Activated CD4-positive, alpha-beta T cell treated with anti-CD3 and anti-CD28 coated beads, Interleukin-2, amount 50 U/mL, for 24 hours (primary cell): Measurements from ENCODE around the gene A1CF.

Experiments
- DNase-seq, 2 donors: peaks; one replicate each; pipeline ENCODE4 v3.0.0-alpha.2; 2020; ENCODE audit warnings: low read depth in 1 of 2, low spot score in 1 of 2

The A1CF gene

DNA sequence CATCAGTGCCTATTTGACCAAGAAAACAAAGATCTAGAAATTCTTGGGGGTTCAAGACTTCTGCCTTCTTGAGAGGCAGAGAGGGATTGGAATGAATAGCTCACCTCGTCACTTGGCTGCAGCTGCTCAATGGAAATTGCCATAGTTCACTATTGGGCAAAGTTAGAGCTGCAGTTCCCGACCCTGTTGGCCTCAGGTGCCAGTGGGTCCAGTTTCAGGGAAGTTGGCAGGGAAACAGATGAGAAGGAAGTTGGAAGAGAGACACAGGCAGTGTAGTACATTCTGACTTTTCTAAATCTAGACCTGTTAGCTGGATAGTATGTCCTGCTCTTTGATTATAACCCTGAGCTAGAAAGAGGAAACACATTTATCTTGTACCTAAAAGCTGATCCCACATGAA lies 19.1 kb downstream of the A1CF start:
- DNase-seq: no peak

GRCh38 chr10:50862719-50863118 lies 22.7 kb downstream of the A1CF start:
- no peak for DNase-seq

DNA sequence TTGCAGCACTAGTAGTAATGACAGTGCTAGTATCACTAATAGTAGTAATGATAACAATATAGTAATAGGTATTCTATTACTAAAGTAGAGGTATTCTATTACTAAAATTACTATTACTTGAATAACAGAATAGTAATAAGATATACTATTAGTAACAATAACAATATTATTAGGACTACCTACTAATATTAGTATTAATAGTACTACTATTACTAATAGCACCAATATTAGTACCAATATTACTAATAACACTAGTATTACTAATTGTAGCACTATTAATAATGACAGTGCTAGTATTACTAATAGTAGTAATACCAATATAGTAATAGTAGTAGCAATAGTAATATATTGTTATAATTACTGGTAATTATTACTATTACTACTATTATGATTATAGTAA lies 24.1 kb downstream of the A1CF start:
- no peak for DNase-seq

GRCh38 chr10:50857579-50857978 lies 27.8 kb downstream of the A1CF start:
- no peak for DNase-seq

DNA sequence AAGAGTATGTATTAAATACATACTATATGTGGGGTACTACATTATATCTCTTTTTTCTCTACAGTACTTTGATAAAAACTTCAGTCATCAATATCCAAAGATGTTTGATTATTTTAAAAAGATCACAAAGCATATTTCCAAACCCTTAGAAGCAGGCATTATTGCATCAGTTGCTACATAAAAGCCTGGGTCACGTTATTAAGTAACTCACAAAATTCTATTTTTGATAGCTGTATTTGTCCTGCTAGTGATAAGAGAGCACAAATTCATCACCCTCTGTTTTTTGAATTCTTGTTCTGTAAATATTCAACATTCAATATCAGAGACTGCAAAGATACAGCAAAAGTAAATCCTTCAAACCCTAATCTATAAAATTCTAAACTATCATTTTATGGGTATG lies 30.0 kb downstream of the A1CF start:
- no peak for DNase-seq

DNA sequence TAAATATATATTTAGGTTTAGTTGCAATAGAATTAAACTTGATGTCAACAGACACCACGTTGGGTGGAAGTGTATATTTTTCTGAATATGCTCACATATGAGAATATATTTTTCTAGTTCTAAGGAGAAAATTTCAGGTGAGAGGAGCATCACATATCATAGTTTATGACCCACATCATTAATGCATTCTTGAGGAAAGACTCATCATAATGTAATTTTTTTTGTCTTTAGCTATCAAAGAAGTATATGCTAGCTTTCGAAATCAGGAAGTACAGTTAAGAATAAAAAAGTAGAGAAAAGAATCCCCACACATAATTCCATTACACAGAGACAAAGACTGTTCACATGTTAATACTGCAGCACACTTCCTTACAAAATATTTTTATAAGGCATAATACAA lies 30.4 kb downstream of the A1CF start:
- DNase-seq: no peak

- no peak for DNase-seq
Observed at GRCh38 chr10:50853557-50853956, 31.9 kb downstream of the A1CF start.

- no peak for DNase-seq
Observed at GRCh38 chr10:50851884-50852671, 33.3 kb downstream of the A1CF start.

GRCh38 chr10:50850578-50851230 lies 34.7 kb downstream of the A1CF start:
- no peak for DNase-seq

DNA sequence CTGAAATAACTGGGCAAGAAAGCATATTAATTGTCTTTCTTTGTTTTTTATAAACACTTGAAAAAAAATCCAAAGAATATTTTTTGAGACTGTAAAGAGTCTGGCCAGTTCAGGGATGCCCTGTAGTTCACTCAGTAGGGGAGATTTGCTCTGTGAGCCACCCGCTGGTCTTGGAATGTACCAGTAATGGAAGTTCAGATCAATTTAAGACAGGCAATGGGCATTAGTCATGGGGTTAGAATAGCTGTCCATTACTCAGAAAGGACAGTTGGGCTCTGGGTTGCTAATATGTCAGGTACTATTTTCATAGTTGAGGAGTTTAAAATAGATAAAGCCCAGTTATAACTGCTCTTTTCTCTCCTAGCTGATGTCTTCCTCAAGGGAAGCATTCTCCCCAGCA lies 38.7 kb downstream of the A1CF start:
- no peak for DNase-seq

- no peak for DNase-seq
Observed at GRCh38 chr10:50837095-50837494, 48.3 kb downstream of the A1CF start.

DNA sequence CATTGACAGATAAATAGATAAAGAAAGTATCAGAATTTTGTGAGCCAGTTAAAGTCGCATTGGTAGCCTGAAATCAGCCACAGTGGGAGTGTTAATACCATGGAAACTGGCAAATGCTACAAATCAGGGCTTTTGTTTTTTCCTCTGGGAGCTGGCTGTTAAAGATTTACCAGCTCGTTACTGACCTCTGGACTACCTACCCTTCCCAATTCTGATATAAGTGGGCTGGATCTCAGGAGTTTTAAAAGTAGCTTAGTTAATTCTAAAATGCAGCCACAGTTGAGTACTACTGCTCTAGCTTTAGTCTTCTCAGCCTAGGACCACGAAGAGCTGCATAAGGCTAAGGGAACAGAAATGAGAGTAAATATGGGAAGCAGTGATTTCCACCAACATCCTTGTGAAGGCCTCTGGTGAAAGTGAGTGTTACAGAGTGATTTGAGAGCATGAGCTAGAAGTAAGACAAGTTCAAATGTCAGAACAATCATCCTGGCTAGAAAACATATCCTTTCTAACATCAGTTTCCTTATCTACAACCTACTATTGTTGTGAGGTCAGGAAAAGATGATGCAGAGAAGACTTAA lies 53.2 kb downstream of the A1CF start:
- DNase-seq: no peak

GRCh38 chr10:50830066-50830465 lies 55.4 kb downstream of the A1CF start:
- no peak for DNase-seq

GRCh38 chr10:50824782-50825181 lies 60.6 kb downstream of the A1CF start:
- DNase-seq: no peak

DNA sequence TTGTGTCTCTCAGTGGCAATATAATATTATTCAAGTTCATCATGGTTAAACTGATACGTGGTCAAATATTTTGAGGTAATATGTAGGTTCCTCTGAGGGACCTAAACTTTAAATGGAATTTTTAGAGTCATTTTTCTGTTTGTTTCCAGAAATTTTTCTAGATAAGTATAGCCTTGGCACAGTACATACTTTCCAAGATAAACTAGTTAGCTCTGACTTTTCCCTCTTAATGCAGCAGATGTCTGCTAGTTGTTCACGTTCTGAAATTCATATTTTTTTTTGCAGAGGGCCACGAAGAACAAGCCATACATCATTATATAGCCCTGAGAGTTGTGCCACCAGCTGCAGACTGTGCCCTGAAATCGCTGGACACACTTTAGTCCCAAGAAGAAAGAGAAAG lies 61.6 kb downstream of the A1CF start:
- no peak for DNase-seq

- DNase-seq: no peak
Observed at GRCh38 chr10:50809596-50809995, 75.8 kb downstream of the A1CF start.

DNA sequence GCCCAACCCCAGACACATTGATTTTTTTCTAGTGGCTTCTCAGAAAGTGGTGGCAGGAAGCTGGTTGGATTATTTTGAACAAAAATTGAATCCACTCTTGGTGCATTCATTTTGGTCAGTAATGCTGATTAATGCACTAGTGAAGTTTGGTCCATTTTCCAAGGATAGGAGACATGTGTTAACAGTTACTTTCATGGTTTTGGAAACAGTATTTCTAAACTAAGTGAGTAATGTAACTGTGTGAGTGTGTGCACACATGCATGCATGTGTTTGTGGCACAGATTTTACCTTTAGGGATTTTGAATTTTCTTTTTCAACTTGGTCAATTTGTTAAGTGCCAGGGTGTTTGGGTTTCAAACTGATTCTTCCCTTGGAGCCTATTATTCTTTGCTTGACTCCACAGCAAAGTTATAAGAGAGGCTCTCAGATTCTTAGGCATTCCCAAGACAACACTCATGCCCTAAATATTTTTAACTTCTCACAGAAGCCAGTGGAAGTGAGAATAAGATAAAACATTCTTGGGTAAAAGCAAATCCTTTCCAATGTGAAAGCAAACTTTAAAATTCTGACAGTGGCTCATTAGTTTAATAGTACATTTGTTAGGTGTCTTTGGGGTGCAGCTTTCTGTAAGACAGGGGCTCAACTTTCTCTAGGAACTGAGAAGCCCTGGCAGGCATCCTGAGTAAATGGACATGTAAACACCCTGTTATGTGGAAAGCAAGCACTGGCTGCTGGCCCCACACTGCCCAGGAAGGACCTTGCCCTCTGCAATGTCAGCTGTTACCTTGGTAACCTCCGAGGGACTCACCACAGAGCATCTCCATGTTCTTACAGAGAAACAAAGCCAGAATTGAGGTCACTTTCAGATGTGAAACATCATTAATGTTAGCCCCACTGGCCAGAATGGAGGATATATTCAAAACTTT lies 77.3 kb downstream of the A1CF start:
- DNase-seq: no peak

GRCh38 chr10:50805981-50806622 lies 79.3 kb downstream of the A1CF start:
- no peak for DNase-seq

DNA sequence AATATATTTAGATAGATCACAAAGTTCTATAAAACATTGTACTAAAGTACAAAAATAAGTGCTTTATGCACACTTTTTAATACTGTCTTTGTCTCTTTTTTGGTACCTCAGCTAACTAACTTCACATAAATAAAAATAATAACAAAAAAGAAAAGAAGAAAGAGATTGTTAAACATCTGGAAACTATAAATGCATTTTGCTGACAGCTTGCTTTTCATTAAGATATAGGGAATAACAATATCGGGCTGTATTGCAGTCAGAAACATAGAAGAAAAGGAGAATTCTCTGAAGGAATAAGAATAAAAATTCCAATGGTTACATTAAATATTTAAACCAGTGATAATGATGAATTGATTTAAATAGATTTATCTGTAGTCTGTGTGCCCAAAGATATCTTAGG lies 85.8 kb downstream of the A1CF start:
- DNase-seq: no peak

DNA sequence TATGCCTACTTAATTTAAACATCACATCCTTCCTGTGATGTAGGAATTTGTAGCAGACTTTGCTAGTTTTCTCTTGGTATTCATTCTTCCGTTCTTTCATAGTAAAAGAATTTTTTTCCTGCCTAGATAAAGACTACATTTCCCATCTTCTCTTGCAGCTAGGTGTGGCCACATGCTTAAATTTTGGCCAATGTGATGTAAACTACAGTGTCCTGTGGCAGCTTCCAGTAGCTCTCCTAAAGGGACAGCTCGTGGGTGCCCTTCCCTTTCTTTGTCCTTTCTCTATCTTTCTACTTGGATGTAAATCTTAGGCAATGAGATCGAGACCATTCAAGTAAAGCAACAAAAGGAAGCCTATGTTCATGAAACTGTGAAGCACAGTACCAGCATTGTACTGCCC lies 87.1 kb downstream of the A1CF start:
- DNase-seq: no peak

DNA sequence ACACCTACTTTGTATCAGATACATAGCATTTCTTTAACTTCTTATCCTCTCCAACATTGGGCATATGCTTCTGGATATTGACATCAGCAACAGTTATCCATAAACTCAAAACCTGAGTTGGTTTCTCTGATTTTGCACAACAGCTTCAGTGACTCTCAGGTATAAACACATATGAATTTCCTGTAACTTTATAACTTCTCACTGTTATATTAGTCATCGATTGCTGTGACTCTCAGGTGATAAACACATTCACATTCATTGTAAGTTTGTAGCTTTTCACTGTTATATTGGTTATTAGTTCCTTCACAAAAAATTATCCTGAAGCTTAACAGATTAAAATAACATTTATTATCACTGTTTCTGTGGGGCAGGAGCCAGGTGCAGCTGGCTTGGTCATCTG lies 88.7 kb downstream of the A1CF start:
- no peak for DNase-seq
